Glomerular visceral epithelial cell (primary cell): Measurements from ENCODE around the gene HOXC5.

ENCODE experiments used
- DNase-seq: peaks from one replicate; pipeline ENCODE4 v3.0.0-alpha.2; 2016; ENCODE audit errors: extremely low spot score

HOXC5 gene

DNA sequence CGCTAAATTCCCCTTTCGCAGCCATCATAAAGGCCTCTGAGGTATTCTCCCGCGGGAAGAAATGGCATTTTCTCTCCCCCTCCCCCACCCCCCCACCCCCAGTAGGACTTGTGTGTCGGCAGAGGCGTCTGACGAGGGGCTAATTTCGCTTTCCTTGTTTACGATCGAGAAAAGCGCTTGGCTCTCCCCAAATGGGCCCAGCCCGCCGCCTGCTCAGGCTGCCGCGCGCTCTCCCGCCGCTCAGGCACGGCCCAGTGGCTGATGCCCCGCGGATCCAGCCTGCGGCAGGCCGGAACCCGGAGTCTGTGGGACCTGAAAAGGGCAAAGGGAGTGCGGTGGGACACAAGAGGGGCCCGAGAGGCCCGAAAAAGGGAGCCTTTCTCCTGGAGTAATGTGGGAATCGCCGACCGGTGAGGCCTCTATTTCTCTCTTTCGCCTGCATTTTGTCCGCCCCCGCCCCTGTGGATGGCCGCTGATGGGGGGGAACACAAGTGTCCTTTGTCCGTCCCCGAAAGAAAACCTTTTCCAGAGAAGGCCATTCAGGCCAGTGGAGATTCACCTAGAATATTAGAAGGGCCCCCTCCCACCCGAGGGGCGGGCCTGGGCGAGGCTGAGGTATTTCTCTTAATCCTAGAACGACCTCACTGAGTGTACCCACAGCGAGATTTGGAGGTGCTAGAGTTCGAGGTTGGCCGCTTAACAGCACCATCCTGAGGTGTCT, 13.6 kb upstream of the HOXC5 start:
- peak; percentile 37 for DNase-seq

GRCh38 chr12:54019924-54020590, 12.8 kb upstream of the HOXC5 start:
- DNase-seq = peak; percentile 55

GRCh38 chr12:54020591-54021405, 12.1 kb upstream of the HOXC5 start:
- no peak for DNase-seq

- no peak for DNase-seq
Observed at GRCh38 chr12:54021432-54022013, 11.3 kb upstream of the HOXC5 start.

- no peak for DNase-seq
Observed at GRCh38 chr12:54022960-54023884, 9.6 kb upstream of the HOXC5 start.

- DNase-seq = no peak
Observed at GRCh38 chr12:54024127-54024526, 8.7 kb upstream of the HOXC5 start.

GRCh38 chr12:54024581-54025305, 8.1 kb upstream of the HOXC5 start:
- DNase-seq = no peak

DNA sequence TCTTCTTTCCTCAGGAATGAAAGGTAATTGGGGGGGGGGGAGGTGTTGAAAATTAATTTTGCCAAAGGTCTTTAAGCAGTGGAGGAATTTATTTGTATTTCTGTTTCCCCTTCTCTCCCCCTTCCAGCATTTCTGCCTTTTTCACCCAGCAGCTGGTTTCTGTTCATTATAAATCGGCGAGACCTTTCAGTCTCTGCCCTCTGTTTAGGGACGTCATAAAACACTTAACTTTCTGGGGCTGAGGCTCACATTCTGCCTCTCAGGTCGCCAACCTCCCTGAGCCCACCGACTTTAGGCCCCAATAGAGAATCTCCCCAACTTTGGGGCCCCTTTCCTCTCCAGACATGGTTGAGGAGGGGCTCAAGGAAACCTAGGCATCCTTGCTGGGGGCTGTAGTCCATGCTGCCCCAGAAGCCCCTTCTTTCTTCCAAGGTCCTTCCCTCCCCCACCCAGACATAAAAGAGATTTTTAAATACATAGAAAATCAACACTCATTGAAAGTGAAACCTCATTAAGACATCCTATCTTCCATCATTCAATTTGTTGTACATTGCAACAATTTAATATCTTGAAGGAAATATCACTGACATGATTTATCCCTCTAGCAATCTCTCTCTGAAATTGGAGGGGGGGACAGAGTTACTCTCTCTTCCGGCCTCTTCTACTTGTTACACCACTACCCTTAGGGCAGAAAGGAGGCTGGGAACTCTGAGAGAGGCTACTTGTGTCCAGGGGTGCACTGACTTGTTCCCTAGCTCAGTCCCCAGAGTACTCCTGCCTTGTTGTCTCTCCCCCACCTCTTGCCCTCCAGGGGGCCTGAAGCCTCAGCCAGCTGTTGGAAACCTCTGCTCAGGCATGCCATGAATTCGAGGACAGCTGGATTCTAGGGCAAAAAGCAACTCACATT, 7.1 kb upstream of the HOXC5 start:
- no peak for DNase-seq

DNA sequence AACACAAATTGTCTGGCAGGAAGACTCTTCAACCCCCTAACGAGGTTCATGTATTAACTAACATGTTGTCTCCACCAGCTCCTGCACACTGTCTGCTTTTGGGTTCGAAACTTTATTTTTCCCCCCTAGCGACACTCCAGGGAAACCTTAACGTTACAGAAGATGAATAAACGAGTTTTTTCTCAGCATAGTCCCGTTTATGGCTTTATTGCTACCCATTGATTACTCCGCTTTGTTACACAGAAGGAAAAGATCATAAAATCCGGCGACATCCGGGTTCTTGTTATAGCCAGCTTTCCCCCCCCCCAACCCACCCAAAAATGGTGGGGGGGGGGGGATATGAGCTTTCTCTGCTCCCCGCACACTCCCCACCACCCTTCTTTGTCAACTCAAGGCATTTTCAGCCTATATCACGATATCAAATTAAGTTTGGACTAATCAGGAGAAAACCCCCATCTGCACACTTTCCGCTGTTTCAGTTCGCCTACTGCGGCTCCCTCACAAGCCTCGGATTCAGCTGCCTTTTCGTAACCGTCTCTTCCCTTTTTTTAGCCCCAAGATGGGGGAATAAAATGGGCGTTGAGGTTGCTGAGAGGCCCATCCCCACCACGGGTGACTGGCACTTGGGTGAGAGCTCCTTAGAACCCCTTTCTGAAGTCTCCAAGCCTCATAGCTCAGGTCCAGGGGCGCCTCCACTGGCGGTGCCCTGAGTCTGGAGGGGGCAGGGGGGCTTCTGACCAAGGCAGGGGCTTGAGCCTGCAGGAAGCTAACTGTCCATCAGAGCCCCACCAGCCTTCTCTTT, 6.0 kb upstream of the HOXC5 start:
- DNase-seq = no peak

- no peak for DNase-seq
Observed at GRCh38 chr12:54027442-54027786, 5.4 kb upstream of the HOXC5 start.

GRCh38 chr12:54028314-54029201, 4.3 kb upstream of the HOXC5 start, which contains the start of gene HOXC6:
Gene HOXC6, plus strand, starts transcription at chr12:54028440. Its CDS starts 82 bp downstream, at chr12:54028522.
- DNase-seq = no peak

GRCh38 chr12:54029529-54030441, 3.1 kb upstream of the HOXC5 start:
- no peak for DNase-seq

GRCh38 chr12:54030442-54030801, 2.4 kb upstream of the HOXC5 start:
- DNase-seq = no peak

GRCh38 chr12:54030889-54031471, 1.9 kb upstream of the HOXC5 start:
- no peak for DNase-seq

DNA sequence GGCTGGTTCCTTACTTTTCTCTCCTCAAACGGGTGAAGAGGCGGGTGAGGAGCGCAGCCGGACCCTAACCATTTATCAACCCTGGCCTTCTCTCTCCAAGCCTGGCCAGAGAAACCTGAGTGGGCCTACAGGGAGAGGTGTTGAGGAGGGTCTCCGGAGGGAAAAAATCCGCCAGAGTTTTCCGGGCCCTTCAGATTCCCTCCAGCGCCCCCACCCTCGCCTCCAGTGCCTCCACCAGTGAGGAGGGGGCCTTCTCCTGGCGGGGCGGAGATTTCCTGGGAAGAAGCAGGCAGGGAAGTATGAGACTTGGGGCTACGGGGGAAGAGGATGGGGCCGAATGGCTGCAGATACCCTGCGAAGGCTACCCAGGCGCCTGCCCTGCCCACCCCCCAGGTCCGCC, 1.4 kb upstream of the HOXC5 start:
- DNase-seq = no peak

- no peak for DNase-seq
Observed at GRCh38 chr12:54032086-54032619, 697 bp upstream of the HOXC5 start.
